BJ (cell line): ENCODE data around the gene KRT76. TPM values are rescaled to one million over a fixed set of nuclear protein-coding genes. Genes with fewer than 3 reads are reported as not detected.

Experiments used
- CTCF ChIA-PET: fragments of 350-600 bp; formaldehyde crosslinking; extraction: SDS; loops from one replicate; lab custom pipeline; 2021; ENCODE audit warnings: antibody characterized with exemption, inconsistent platforms; lab: Yijun Ruan, JAX
- POLR2A ChIA-PET: fragments of 300-600 bp; sonication (Branson Sonifier 250); formaldehyde crosslinking; extraction: SDS; loops from one replicate; lab custom pipeline; 2021; ENCODE audit warnings: antibody characterized with exemption; lab: Charles Lee
- DNase-seq: peaks from one replicate; pipeline ENCODE4 v3.0.0-alpha.2; 2011; ENCODE audit warnings: low read depth
- H3K27me3 ChIP-seq: 2 replicates; pipeline ENCODE4 v1.6.0; 2011; ENCODE audit warnings: low read length; ENCODE audit not compliant: control insufficient read depth, insufficient read depth
- H3K36me3 ChIP-seq: 2 replicates; pipeline ENCODE4 v1.5.1; 2011; ENCODE audit warnings: low read length; ENCODE audit not compliant: control insufficient read depth, insufficient read depth
- H3K4me3 ChIP-seq: 2 replicates; pipeline ENCODE4 v1.5.1; 2011; ENCODE audit warnings: low read depth, mild to moderate bottlenecking, control low read depth, low read length
- CTCF ChIP-seq: IDR thresholded peaks from 2 replicates; pipeline ENCODE4 v1.5.1; 2011; ENCODE audit warnings: low read depth, mild to moderate bottlenecking, control low read depth, inconsistent platforms, low read length, moderate library complexity; ENCODE audit not compliant: insufficient read depth
- polyA plus RNA-seq: library from polyadenylated mRNA; depleted of rRNA; stranded (reverse); fragments of >200 nt; gene quantifications from 2 replicates; pipeline ENCODE4 v1.2.3, GENCODE V29; 2011

Gene KRT76
- polyA plus RNA-seq, 1 experiment, result not detected

- Histone ChIP-seq H3K4me3 (no peak overlapping the region), H3K36me3 (no peaks in the 10 kb centered on the region), H3K27me3 (peaks cover 2% of the 10 kb centered on the region)
- no peak for DNase-seq
- CTCF ChIA-PET, result no interaction called here
- POLR2A ChIA-PET, result no interaction called here
- no peak for TF ChIP-seq CTCF
Observed at GRCh38 chr12:52739963-52740362, 37.2 kb downstream of the KRT76 start.

GRCh38 chr12:52735816-52736632 is 41.1 kb downstream of the KRT76 start:
- Histone ChIP-seq H3K27me3 (peaks cover 2% of the 10 kb centered on the region), H3K4me3 (no peak overlapping the region), H3K36me3 (no peaks in the 10 kb centered on the region)
- CTCF ChIA-PET, result interaction anchor here (0.8 kb wide), 1 partner anchor 364 kb away, joined by 3 read pairs; no protein-coding TSS in a partner anchor
- no peak for DNase-seq
- no peak for TF ChIP-seq CTCF
- POLR2A ChIA-PET, result no interaction called here

- Histone ChIP-seq H3K36me3 (no peaks in the 10 kb centered on the region), H3K4me3 (no peak overlapping the region), H3K27me3 (peaks cover 2% of the 10 kb centered on the region)
- CTCF ChIA-PET, result interaction anchor here (2.0 kb wide), 1 partner anchor 144 kb away, joined by 6 read pairs; no protein-coding TSS in a partner anchor
- TF ChIP-seq CTCF, result no peak
- DNase-seq, result no peak
- POLR2A ChIA-PET, result no interaction called here
Observed at GRCh38 chr12:52735106-52735505, 42.0 kb downstream of the KRT76 start.

GRCh38 chr12:52730793-52731192 is 46.4 kb downstream of the KRT76 start:
- Histone ChIP-seq H3K4me3 (no peak overlapping the region), H3K36me3 (no peaks in the 10 kb centered on the region), H3K27me3 (no peaks in the 10 kb centered on the region; the same call in none of the 2 replicates)
- CTCF ChIA-PET, result no interaction called here
- POLR2A ChIA-PET, result no interaction called here
- no peak for TF ChIP-seq CTCF
- DNase-seq, result no peak

- ChIA-PET POLR2A (no interaction called here), CTCF (no interaction called here)
- no peaks in the 10 kb centered on the region; the same call in none of the 2 replicates for H3K27me3 ChIP-seq
- H3K36me3 ChIP-seq, result no peaks in the 10 kb centered on the region
- no peak for DNase-seq
- TF ChIP-seq CTCF, result no peak
- H3K4me3 ChIP-seq, result no peak overlapping the region
Observed at GRCh38 chr12:52730383-52730782, 46.8 kb downstream of the KRT76 start.
